ENCODE data around the gene TMEM38A.
A peak's percentile ranks its signal among the peaks of the same experiment; 100 is the strongest.
"Not testable (repeated sequence)": the region's sequence is repeated elsewhere in the genome, so short reads cannot be mapped to it uniquely, and the experiment has no call there.

The TMEM38A gene

DNA sequence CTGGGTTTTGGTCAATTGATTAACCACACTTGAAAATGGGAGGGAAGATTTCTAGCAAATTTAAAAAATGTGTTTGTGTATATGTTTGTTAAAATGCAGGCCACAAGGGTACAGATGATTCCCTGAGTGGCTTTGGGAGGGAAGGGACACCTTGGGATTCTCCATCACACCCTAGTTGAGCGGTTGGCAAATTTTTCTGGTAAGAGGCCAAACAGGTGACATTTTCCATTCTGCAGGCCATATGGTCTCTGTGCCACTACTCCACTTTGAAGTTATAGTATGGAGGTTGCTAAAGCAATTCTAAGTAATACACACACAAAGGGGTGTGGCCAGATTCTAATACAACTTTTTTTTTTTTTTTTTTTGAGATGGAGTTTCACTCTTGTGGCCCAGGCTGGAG is 20.0 kb upstream of the TMEM38A start:
- DNase-seq = no peak

DNA sequence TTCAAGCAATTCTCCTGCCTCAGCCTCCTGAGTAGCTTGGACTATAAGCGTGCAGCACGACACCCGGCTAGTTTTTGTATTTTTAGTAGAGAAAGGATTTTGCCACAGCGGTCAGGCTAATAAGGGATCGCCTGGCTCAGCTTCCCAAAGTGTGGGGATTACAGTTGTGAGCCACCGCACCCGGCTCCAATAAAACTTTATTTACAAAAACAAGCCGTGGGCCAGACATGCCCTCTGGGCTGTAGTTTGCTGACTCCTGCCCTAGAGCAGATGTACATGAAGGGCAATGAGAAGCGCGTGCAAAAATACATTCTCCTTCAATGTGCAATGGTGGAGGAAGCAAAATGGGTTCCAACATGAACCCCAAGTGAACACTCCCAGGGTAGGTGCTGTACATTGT is 19.2 kb upstream of the TMEM38A start:
- no peak for DNase-seq

DNA sequence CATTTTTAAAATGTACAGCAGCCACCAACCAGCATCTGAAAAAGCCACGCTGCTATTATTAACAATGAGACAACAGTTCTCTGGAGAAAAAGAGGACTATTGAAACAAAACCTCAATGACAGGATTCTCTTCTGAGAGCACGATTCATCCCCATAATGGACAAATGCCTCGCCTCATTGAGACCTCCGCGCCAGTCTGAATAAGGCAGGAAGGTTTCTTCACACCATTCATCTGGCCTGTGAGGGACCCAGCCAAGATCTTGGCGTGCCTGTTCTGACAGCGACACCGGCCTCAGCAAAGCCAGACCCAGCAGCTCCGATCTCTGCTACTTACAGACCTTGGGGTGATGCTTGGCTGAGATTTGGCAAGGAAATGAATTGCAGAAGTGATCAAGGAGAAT is 15.8 kb upstream of the TMEM38A start:
- DNase-seq = no peak

DNA sequence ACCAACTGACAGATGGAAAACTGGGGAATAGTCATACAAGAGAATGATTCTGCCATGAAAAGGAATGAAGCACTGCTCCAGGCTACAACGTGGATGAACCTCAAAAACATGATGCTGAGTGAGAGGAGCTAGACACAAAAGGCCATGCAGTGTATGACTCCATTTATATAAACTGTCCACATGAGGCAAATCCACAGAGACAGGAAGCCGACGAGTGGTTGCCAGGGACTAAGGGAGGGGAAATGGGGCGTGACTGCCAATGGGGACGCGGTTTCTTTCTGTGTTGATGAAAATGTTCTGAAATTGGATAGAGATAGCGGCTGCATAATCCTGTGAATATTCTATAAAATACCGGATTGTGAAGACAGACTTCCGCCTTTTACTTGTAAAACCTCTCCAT is 11.2 kb upstream of the TMEM38A start:
- DNase-seq = no peak

DNA sequence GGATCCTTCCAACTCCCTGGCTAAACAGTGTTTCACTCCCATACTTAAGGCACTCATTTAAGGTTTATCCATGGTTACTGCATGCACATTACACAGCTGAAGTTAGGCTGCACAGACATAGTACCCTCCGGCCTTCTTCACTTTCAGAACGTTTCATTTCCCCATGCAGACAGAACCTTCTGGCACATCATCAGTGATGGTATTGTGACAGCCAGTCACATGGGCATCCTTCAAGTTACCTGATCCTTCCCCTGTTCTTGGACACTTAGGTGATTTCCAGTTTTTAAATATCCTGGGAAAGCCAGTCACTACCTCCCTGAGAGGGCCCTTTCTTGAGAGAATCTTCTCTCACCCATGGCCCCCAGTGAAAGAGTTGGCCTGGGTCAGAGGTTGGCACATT is 10.1 kb upstream of the TMEM38A start:
- DNase-seq = no peak

DNA sequence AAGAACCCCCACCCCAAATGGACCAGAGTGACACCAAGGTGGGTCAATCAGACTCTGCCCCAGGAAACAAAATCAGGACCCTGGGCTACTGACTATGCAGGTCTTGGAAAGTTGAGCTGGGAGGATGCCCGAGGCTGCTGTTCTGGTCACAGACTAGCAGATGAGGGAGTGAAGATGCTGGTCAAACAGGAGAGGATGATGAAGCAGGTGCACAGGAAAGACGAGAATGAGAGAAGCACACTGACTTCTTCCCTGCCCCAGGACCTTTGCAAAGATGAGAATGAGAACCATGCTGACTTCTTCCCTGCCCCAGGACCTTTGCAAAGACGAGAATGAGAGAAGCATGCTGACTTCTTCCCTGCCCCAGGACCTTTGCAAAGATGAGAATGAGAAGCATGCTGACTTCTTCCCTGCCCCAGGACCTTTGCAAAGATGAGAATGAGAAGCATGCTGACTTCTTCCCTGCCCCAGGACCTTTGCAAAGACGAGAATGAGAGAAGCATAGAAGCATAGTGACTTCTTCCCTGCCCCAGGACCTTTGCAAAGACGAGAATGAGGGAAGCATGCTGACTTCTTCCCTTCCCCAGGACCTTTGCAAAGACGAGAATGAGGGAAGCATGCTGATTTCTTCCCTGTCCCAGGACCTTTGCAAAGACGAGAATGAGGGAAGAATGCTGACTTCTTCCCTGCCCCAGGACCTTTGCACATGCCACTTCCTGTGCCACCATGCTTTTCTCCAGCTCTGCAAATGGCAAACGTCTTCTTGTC is 9.3 kb upstream of the TMEM38A start:
- not testable (repeated sequence) for DNase-seq

DNA sequence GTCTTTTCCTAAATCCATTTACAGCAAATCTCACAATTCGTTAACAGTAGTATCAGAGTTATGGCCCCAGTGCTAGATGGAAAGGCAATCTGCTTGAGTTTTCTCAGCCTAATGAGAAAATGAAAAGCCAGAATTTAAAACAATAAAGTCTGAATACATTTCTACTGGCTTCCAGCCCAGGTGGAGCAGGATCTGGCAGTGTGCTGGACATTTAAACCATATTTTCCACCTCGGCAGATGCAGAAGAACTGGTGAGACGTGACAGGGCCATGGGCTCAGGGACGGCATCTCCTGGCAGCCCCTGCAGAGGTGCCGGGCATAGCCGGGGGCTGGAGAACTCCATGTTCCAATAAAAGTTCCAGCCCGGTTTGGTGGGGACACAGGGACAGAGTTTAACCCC is 8.1 kb upstream of the TMEM38A start:
- no peak for DNase-seq

DNA sequence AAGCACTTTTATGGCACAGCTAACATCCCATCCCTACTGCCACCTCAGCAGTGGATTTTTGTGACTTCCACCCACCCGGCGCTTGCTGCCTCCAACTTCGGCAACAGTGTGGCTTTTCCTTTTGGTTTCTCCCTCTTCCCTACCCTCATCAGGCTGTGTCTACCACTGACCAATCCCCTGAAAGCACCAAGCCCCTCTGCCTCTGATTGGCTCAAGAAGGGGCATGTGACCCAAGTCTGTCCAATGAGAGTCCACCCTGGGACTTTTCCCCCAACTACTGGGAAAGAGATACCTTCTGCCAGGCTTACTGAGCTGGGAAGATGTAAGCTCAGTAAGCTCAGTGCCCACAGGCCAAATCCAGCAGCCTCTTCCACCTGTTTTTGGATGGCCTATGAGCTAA is 6.8 kb upstream of the TMEM38A start:
- DNase-seq = no peak

DNA sequence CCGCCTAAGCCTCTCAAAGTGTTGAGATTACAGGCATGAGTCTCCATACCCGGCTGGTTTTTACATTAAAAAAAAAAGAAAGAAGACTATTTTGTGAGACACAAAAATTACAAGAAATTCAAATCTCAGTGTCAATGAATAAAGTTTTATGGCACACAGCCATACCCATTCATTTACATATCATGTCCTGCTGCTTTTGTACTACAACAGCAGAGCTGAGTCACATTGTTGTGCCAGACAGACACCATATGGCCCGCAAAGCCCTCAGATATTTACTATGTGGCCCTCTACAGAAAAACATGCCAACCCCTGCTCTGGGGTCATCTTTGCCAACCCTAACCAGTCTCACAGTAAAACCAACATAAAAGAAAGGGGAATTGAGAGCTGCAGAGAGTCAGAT is 6.3 kb upstream of the TMEM38A start:
- no peak for DNase-seq

DNA sequence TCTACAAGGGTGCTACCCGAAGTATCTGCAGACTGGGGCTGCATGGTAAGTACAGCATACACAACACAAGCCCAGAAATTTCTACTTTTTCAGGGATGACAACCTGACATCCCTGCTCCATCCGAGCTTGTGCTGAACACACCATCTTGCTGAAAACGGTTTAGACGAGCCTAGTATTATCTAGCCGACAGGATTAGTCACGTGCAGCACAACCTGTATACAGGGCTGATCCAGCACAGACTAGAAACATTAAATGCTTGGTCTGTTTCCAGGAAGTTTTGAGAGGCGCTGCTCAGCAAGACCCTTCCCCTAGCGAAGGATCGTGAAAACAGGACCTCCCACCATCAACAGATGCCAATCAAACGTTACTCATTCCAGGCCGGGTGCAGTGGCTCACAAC is 5.2 kb upstream of the TMEM38A start:
- DNase-seq = no peak

DNA sequence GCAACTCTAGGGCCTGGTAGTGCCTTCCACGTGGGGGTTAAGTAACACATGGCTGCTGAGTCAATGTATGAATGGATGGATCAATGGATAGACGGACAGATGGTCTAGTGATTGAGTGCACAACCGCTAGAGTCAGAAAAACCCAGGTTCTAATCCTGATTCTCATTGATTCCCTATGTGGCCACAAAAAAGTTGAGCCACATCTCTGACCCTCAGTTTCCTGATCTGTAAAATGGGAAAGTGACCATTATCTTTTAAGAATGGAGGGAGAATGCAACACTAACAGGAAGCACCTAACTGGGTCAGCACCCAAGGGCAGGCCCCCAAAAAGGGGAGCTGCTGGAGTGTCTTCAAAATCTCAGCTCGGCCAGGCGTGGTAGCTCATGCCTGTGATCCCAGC is 3.6 kb upstream of the TMEM38A start:
- DNase-seq = no peak

DNA sequence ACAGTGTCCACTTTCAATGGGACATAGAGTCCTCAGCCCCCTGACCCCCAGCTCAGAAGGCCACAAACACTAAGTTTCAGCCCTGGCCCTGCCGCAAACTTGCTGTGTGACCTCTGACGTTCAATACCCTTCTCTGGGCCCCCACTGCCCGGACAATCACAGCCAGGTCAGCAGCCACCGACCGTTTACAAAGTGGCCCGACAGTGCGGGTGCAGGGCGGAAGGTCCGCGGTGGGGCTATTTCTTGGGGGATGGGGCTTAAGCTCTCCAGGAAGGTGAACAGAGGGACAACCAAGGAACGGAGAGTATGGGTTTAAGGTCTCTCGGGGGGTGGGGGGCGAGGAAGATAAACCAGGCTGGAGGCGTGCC is 1.5 kb upstream of the TMEM38A start:
- DNase-seq = no peak

DNA sequence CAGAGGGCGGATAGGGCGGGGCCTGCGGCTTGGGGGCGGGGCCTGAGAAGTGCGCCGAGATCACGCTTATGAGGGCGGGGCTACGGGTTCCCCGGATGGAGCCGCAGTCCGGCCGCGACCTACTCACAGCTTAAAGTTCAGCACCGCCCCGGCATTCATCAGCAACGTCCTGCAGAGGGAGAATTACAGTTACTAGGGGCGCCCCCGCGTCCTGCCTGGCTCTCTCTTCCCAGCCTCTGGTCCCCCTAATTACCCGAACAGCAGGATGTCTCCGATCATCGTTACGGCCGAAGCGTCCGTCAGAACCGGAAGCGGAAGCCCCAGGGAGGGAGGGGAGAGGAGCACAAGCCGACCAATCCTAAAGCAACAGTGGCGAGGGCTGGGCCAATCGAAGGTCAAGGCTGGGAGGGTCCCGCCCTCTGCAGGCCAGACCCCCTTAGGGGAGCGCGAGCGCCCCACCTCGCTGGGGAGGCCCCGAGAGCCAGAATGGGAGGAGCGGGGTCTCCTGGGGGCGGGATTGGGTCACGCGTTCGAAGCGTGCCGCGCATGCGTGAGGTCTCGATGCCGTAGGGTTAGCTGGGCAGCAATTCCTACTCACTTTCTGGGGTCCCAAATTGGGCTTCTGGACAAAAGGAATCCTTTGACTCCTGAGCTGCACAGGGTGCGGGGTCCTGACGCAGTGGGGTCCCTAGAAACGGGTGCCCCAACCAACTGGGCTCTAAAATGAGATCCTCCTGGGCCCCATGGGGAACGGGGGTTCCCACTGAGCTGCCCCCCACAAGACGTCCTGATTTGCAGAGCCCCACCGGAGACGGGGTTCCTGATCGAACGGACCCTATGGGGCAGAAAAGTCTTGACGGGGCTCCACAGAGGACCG is 869 bp upstream of the TMEM38A start, which contains the start of gene SMIM7:
TSS of gene SMIM7 (minus strand) at position 313 of the 877 bp plus-strand sequence. CDS start at position 279, 34 bp downstream.
- peak; percentile 98 for DNase-seq

DNA sequence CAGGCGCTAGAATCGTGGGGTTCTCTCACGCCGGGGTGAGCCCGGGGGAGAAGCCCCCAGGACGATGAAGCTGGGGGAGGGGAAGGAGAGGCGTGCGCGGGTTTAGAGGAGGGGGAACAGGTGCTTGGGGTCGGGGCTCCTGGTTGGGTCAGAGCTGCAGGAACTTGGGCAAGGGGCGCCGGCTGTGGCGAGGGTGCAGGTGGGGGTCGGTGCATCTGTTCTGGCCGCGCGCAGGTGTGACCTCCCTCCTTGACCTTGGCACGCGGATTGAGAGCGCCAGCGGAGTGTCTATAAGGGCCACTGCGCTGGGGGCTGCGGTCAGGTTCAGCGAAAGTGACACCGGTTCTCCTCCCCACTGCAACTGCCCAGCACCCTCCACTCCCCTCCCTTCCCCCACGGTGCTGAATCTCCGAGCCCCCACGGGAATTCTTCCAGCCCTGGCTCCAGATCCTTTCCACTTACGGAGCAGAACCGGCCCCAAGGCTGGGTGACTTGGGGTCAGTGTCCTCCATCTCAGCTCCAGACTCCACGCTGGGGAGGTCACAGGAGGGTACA is 618 bp downstream of the TMEM38A start:
- DNase-seq = peak; percentile 9

DNA sequence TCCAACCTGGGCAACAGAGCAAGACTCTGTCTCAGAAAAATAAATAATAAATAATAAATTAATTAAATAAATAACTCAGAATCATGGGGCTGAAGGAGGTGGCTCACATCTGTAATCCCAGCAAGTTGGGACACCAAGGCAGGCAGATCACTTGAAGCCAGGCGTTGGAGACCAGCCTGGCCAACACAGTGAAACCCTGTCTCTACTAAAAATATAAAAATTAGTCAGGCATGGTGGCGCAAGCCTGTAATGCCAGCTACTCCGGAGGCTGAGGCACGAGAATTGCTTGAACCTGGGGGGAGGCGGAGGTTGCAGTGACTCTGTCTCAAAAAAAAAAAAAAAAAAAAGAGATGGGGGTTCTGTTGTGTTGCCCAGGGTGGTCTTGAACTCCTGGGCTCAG is 7.2 kb downstream of the TMEM38A start:
- DNase-seq = no peak

DNA sequence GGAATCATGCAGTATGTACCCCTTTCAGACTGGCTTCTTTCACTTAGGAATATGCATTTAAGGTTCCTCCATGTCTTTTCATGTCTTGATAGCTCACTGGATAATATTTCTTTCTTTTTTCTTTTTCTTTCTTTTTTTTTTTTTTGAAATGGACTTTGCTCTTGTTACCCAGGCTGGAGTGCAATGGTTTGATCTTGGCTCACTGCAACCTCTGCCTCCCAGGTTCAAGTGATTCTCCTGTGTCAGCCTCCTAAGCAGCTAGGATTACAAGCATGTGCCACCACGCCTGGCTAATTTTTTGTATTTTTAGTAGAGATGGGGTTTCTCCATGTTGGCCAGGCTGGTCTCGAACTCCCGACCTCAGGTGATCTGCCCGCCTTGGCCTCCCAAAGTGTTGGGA is 7.8 kb downstream of the TMEM38A start:
- not testable (repeated sequence) for DNase-seq

DNA sequence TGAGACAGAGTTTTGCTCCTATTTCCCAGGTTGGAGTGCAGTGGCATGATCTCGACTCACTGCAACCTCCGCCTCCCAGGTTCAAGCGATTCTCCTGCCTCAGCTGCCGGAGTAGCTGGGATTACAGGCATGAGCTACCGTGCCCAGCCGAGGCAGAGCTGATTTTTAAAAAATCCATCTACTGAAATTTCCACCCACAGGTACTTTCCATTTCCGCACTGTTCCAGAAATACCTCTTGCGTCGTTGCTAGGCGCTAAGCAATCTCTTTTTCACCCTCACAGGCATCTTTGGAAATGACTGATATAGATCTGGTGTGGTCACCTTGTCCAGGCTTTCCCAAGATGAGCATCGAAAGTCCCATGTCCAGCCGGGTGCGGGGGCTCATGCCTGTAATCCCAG is 9.4 kb downstream of the TMEM38A start:
- DNase-seq = no peak

DNA sequence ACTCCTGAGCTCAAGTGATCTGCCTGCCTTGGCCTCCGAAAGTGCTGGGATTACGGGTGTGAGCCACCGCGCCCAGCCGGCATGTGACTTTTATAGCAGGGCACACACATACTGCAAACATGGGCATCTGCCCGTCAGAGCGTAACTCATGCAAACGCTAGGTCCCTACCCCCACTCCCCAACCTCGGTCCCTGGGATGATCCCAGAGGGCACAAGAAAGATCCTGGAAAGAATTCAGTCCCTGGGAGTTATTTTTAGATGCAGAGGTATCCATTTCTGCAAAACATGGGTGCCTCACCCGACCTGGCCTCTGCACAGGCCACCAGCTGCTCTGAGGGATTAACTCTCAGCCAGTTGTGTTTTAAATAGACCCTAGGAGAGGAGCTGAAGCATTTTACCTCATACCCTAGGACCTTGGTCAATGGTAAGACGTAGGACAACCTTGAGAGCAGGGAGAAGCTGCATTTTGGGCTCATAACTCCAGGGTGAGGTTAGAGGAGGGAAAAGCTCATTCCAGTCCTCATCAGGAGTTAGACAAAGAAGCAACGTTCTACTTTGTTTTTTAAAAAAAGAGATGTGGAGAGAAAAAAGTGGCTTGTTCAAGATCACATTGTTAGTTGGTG is 10.8 kb downstream of the TMEM38A start:
- DNase-seq = no peak

DNA sequence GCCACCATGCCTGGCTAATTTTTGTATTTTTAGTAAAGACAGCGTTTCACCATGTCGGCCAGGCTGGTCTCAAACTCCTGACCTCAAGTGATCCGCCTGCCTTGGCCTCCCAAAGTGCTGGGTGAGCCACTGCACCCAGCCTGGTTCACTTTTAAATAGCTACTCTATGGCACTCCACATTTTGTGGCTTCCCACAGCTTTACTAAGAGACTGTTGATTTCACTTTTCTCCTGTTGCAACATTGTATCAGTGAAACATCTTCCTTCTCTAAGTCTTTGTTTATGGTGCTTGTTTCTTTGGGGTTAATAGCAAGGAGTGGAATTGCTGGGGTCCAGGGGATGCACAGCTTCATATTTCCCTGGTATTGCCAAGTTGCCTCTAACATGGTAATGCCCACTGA is 12.3 kb downstream of the TMEM38A start:
- DNase-seq = no peak

DNA sequence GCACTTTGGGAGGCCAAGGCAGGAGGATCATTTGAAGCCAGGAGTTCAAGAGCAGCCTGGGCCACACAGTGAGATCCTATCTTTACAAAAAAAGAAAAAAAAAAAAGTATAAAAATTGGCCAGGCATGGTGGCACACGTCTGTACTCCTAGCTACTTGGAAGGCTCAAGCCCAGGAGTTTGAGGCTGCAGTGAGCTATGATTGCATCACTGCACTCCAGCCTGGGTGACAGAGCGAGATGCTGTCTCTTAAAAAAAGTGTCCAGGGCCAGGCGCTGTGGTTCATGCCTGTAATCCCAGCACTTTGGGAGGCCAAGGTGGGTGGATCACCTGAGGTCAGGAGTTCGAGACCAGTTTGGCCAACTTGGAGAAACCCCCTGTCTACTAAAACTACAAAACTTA is 12.9 kb downstream of the TMEM38A start:
- DNase-seq = not testable (repeated sequence)

DNA sequence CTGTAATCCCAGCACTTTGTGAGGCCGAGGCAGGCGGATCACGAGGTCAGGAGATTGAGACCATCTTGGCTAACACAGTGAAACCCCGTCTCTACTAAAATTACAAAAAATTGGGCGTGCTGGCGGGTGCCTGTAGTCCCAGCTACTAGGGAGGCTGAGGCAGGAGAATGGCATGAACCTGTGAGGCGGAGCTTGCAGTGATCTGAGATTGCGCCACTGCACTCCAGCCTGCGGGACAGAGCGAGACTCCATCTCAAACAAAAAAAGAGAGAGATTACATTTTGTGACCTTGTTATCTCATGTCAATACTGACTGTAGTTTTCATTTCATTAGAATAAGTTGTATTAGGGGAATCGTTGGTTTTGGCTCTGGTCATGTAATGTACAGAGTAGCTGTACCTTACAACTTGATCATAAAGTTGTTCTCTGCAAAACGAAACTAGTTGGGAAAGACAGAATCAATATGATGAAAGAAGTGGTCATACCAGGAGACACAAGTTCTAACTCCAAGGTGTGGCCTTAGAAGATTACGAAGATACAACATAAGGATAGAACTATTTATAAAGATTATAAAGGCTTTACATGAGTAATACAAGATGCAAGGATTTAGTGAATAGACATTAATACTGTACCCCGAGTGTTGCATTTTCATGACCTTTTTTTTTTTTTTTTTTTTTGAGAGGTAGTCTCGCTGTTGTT is 15.3 kb downstream of the TMEM38A start:
- DNase-seq = no peak

DNA sequence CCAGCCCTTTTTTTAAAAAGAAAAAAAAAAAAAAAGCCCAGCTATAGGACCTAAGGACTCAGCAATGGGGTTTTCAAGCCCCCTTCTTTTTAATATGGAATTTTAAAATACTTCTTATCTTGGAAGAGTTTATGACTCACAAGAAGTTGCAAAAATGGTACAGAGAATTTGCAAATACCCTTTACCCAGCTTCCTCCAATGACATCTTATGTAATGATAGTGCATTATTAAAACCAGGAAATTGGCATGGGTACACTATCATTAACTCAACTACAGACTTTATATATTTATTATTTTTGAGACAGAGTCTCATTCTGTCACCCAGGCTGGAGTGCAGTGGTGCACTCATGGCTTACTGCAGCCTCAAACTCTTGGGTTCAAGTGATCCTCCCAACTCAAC is 16.1 kb downstream of the TMEM38A start:
- no peak for DNase-seq

DNA sequence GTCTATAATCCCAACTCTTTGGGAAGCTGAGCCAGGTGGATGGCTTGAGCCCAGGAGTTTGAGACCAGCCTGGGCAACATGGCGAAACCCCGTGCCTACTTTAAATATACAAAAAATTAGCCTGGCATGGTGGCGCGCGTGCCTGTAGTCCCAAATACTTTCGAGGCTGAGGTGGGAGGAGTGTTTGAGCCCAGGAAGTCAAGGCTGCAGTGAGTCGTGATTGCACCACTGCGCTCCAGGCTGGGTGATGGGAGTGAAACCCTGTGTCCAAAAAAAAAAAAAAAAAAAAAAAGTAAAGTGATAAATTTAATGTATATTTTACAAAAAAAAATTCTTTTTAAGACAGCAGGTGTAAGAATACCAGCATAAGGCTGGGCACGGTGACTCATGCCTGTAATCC is 17.6 kb downstream of the TMEM38A start:
- DNase-seq = no peak
